Stomach (tissue), 9 donors: ENCODE data around the gene PHACTR4. TPM values are rescaled to one million over a fixed set of nuclear protein-coding genes. Genes with fewer than 3 reads are reported as not detected.
"Not testable (repeated sequence)": the region's sequence is repeated elsewhere in the genome, so short reads cannot be mapped to it uniquely, and the experiment has no call there.

Experiments used
- DNase-seq, 2 donors: peaks; one replicate each; pipeline versions ENCODE4 v3.0.0 to v3.0.0-alpha.2; 2013 to 2019
- H3K27ac ChIP-seq, 5 donors: fragments of 200-600 bp in 4 of 5; sonication (generic) in 4 of 5; one replicate each; pipeline ENCODE4 v1.5.1; 2013 to 2019; ENCODE audit warnings: mild to moderate bottlenecking in 1 of 5, moderate library complexity in 1 of 5
- H3K27me3 ChIP-seq, 3 donors: fragments of 200-600 bp; sonication (generic); one replicate each; pipeline ENCODE4 v1.5.1; 2017 to 2019; ENCODE audit warnings: mixed run types in 1 of 3
- H3K36me3 ChIP-seq, 4 donors: fragments of 200-600 bp; sonication (generic); 1 replicate in 3 of 4; 2 replicates in 1 of 4; pipeline ENCODE4 v1.5.1; 2016 to 2019
- H3K4me1 ChIP-seq, 4 donors: fragments of 200-600 bp; sonication (generic); one replicate each; pipeline ENCODE4 v1.5.1; 2016 to 2019
- H3K4me3 ChIP-seq, 4 donors: fragments of 200-600 bp; sonication (generic) in 3 of 4; one replicate each; pipeline ENCODE4 v1.5.1; 2016 to 2019; ENCODE audit warnings: mild to moderate bottlenecking in 1 of 4
- H3K9me3 ChIP-seq, 4 donors: fragments of 200-600 bp; sonication (generic); one replicate each; pipeline ENCODE4 v1.5.1; 2016 to 2019
- EP300 ChIP-seq: sonication (generic); formaldehyde crosslinking; IDR thresholded peaks from one replicate; pipeline ENCODE4 v1.6.1; 2017; ENCODE audit warnings: antibody characterized with exemption
- POLR2A ChIP-seq, 4 donors: fragments of 450-650 bp; IDR thresholded peaks; one replicate each; pipeline ENCODE4 v1.6.1; 2016; ENCODE audit warnings: antibody characterized with exemption in 4 of 4, control low read depth in 2 of 4, mild to moderate bottlenecking in 1 of 4, moderate library complexity in 1 of 4
- POLR2AphosphoS5 ChIP-seq, 3 donors: sonication (generic); formaldehyde crosslinking; IDR thresholded peaks; one replicate each; pipeline ENCODE4 v1.6.1; 2016; ENCODE audit warnings: antibody characterized with exemption in 3 of 3
- WGBS, 5 donors: extraction: QIAGEN DNeasy Blood & Tissue Kit in 3 of 5; methylation state at CpG; one replicate each; pipeline versions ENCODE4 v1.1.5 to v1.1.7; 2013 to 2018; 5-methylcytosine and 5-hydroxymethylcytosine counted together
- intact Hi-C: fragments of 100-400 bp; cut with DNase I; formaldehyde crosslinking; loops from one replicate; pipeline ENCODE4 v1.15.1; 2023; ENCODE audit warnings: low total_unique reads
- polyA plus RNA-seq, 3 donors: library from polyadenylated mRNA; stranded (reverse); fragments of 200-250 nt; gene quantifications; one replicate each; pipeline ENCODE4 v1.2.3, GENCODE V29; 2013
- total RNA-seq, 5 donors: library from RNA; depleted of rRNA; stranded (reverse); fragments of >200 nt; gene quantifications; one replicate each; pipeline versions ENCODE4 v1.1.0 to v1.2.3, GENCODE V29; 2014 to 2016
- TF ChIP-seq, protein P1 (sequence below), 7 experiments: fragments of 450-650 bp in 4 of 7; fragments of 200-600 bp in 3 of 7; sonication (generic) in 3 of 7; IDR thresholded peaks; one replicate each; pipeline ENCODE4 v1.5.1; 2016 to 2019; ENCODE audit warnings: antibody characterized with exemption in 7 of 7, control low read depth in 2 of 7, mild to moderate bottlenecking in 1 of 7
- donor health status: healthy with polysubstance abuse.
- donor health status: Bipolar disorder and iron deficiency.
- donor health status: healthy.

Gene PHACTR4
- total and polyA plus RNA-seq, 8 donors: 14.1 to 40.0 (median 21.3) TPM

GRCh38 chr1:28341591-28341990, 27.9 kb upstream of the PHACTR4 start:
- H3K4me1 ChIP-seq: peaks cover 0 to 4% (median 0%) of the 10 kb centered on the region in 4 donors
- H3K9me3 ChIP-seq: no peaks in the 10 kb centered on the region
- 92 to 97% (median 95%) methylated on average over 2 of the region's 2 CpGs for WGBS, 5 donors
- TF ChIP-seq EP300 (no peak), POLR2A (IDR thresholded peaks at IDR 0.05) (no peak), POLR2AphosphoS5 (IDR thresholded peaks at IDR 0.05) (no peak)
- TF ChIP-seq, protein P1, sequence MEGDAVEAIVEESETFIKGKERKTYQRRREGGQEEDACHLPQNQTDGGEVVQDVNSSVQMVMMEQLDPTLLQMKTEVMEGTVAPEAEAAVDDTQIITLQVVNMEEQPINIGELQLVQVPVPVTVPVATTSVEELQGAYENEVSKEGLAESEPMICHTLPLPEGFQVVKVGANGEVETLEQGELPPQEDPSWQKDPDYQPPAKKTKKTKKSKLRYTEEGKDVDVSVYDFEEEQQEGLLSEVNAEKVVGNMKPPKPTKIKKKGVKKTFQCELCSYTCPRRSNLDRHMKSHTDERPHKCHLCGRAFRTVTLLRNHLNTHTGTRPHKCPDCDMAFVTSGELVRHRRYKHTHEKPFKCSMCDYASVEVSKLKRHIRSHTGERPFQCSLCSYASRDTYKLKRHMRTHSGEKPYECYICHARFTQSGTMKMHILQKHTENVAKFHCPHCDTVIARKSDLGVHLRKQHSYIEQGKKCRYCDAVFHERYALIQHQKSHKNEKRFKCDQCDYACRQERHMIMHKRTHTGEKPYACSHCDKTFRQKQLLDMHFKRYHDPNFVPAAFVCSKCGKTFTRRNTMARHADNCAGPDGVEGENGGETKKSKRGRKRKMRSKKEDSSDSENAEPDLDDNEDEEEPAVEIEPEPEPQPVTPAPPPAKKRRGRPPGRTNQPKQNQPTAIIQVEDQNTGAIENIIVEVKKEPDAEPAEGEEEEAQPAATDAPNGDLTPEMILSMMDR (IDR thresholded peaks at IDR 0.05): no peak
- H3K4me3 ChIP-seq: no peak overlapping the region
- intact Hi-C loops: no loop called here
- H3K27ac ChIP-seq: no peak overlapping the region
- peaks cover 0 to 6% (median 6%) of the 10 kb centered on the region in 4 donors for H3K36me3 ChIP-seq
- H3K27me3 ChIP-seq: no peaks in the 10 kb centered on the region
- no peak for DNase-seq

GRCh38 chr1:28343405-28343804, 26.1 kb upstream of the PHACTR4 start:
- Histone ChIP-seq H3K27me3 (no peaks in the 10 kb centered on the region), H3K4me3 (no peak overlapping the region), H3K27ac (no peak overlapping the region), H3K36me3 (no peaks in the 10 kb centered on the region), H3K9me3 (no peaks in the 10 kb centered on the region), H3K4me1 (peaks cover 0 to 4% (median 0%) of the 10 kb centered on the region in 4 donors)
- TF ChIP-seq, protein P1 (IDR thresholded peaks at IDR 0.05): no peak
- TF ChIP-seq EP300: no peak
- TF ChIP-seq POLR2A (IDR thresholded peaks at IDR 0.05): no peak
- no peak for TF ChIP-seq POLR2AphosphoS5 (IDR thresholded peaks at IDR 0.05)
- intact Hi-C loops: no loop called here
- 91 to 100% (median 96%) methylated on average over 2 of the region's 2 CpGs for WGBS, 5 donors
- DNase-seq: no peak

GRCh38 chr1:28353248-28353810, 16.2 kb upstream of the PHACTR4 start:
- peaks cover 0 to 11% (median 2%) of the 10 kb centered on the region in 4 donors for H3K4me1 ChIP-seq
- DNase-seq, H3K4me3 ChIP-seq, H3K27me3 ChIP-seq, H3K9me3 ChIP-seq, H3K27ac ChIP-seq, H3K36me3 ChIP-seq, intact Hi-C loops: not testable (repeated sequence)
- WGBS, 5 donors: 89 to 95% (median 92%) methylated on average over 8 of the region's 8 CpGs

GRCh38 chr1:28354121-28354520, 15.4 kb upstream of the PHACTR4 start:
- DNase-seq: no peak
- WGBS, 5 donors: 17 to 30% (median 26%) methylated on average over 3 of the region's 3 CpGs
- intact Hi-C loops: no loop called here
- H3K9me3 ChIP-seq: no peaks in the 10 kb centered on the region
- no peak overlapping the region for H3K4me3 ChIP-seq
- H3K4me1 ChIP-seq: peaks cover 0 to 11% (median 2%) of the 10 kb centered on the region in 4 donors
- no peak overlapping the region for H3K27ac ChIP-seq
- TF ChIP-seq POLR2A (IDR thresholded peaks at IDR 0.05) (no peak), EP300 (no peak), POLR2AphosphoS5 (IDR thresholded peaks at IDR 0.05) (no peak)
- TF ChIP-seq, protein P1 (IDR thresholded peaks at IDR 0.05): no peak
- H3K36me3 ChIP-seq: no peaks in the 10 kb centered on the region
- no peaks in the 10 kb centered on the region for H3K27me3 ChIP-seq

DNA sequence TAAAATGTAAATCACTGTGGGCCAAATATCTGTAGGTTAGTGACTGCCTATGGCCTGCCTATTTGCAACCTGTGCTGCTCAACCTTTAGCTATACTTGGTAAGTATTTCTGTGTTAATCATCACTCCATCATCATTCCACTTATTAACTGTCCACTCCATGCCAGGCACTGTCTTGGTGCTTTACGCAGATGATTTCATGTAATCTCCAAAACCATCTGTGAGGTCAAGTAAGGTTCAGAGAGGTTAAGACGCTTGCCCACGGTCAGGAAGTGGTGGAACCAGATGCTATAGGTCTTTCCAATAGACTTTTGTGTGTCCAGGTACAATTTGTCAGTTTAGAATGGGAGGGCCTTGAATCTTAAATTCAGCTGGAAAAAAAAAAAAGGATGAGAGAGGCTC, 10.8 kb upstream of the PHACTR4 start:
- 63 to 69% (median 67%) methylated on average over 3 of the region's 3 CpGs for whole genome bisulfite sequencing, 5 donors
- DNase-seq: no peak
- intact Hi-C loops: no loop called here
- Histone ChIP-seq H3K27ac (no peak overlapping the region), H3K27me3 (no peaks in the 10 kb centered on the region), H3K36me3 (no peaks in the 10 kb centered on the region), H3K4me3 (no peak overlapping the region), H3K9me3 (no peaks in the 10 kb centered on the region), H3K4me1 (peaks cover 0 to 6% (median 0%) of the 10 kb centered on the region in 4 donors)
- TF ChIP-seq, protein P1 (IDR thresholded peaks at IDR 0.05): no peak
- TF ChIP-seq POLR2A (IDR thresholded peaks at IDR 0.05): no peak
- TF ChIP-seq EP300: no peak
- no peak for TF ChIP-seq POLR2AphosphoS5 (IDR thresholded peaks at IDR 0.05)
